Smooth muscle cell (in vitro differentiated cells): Measurements from ENCODE around the gene HES3. TPM values are rescaled to one million over a fixed set of nuclear protein-coding genes. Genes with fewer than 3 reads are reported as not detected.

ENCODE experiments used
- DNase-seq: peaks from one replicate; lab custom pipeline; 2025; ENCODE audit not compliant: unreplicated experiment; lab: John Stamatoyannopoulos, UW
- H2AFZ ChIP-seq: fragments of 200-600 bp; sonication (generic); 2 replicates; pipeline ENCODE4 v1.6.0; 2016; ENCODE audit warnings: antibody characterized with exemption, low read depth, mild to moderate bottlenecking
- H3F3A ChIP-seq: fragments of 200-600 bp; sonication (generic); 2 replicates; pipeline ENCODE4 v1.6.0; 2017; ENCODE audit warnings: antibody characterized with exemption, low read depth
- H3K27ac ChIP-seq: fragments of 200-600 bp; sonication (generic); 2 replicates; pipeline ENCODE4 v1.5.1; 2016; ENCODE audit warnings: low read depth, mild to moderate bottlenecking
- H3K27me3 ChIP-seq: fragments of 200-600 bp; sonication (generic); 2 replicates; pipeline ENCODE4 v1.6.1; 2016; ENCODE audit warnings: low read depth, mild to moderate bottlenecking
- H3K36me3 ChIP-seq: fragments of 200-600 bp; sonication (generic); 2 replicates; pipeline ENCODE4 v1.5.1; 2016; ENCODE audit warnings: low read depth
- H3K4me1 ChIP-seq: fragments of 200-600 bp; sonication (generic); 2 replicates; pipeline ENCODE4 v1.5.1; 2016; ENCODE audit warnings: low read depth
- H3K4me2 ChIP-seq: fragments of 200-600 bp; sonication (generic); 2 replicates; pipeline ENCODE4 v1.6.0; 2016; ENCODE audit warnings: mild to moderate bottlenecking
- H3K4me3 ChIP-seq: fragments of 200-600 bp; sonication (generic); 2 replicates; pipeline ENCODE4 v1.5.1; 2016; ENCODE audit warnings: mild to moderate bottlenecking
- H3K79me2 ChIP-seq: fragments of 200-600 bp; sonication (generic); 2 replicates; pipeline ENCODE4 v1.6.0; 2016; ENCODE audit warnings: low read depth, mild to moderate bottlenecking
- H3K9ac ChIP-seq: fragments of 200-600 bp; sonication (generic); 2 replicates; pipeline ENCODE4 v1.6.0; 2016; ENCODE audit warnings: low read depth
- H3K9me3 ChIP-seq: fragments of 200-600 bp; sonication (generic); replicated peaks from 2 replicates; pipeline ENCODE4 v1.5.1; 2016; ENCODE audit warnings: low read depth
- H4K20me1 ChIP-seq: fragments of 200-600 bp; sonication (generic); 2 replicates; pipeline ENCODE4 v1.6.0; 2016; ENCODE audit warnings: low read depth
- WGBS: methylation state at CpG from one replicate; pipeline ENCODE4 v1.1.7; 2016; ENCODE audit warnings: low lambda C conversion rate; 5-methylcytosine and 5-hydroxymethylcytosine counted together
- polyA plus RNA-seq: library from polyadenylated mRNA; unstranded; fragments of >200 nt; fragmentation: Nextera tagmentation; extraction: Ambion mirVana; gene quantifications from 2 replicates; pipeline ENCODE4 v1.2.1, GENCODE V29; 2016
- total RNA-seq: library from RNA; depleted of rRNA; stranded (reverse); fragments of >200 nt; gene quantifications from 2 replicates; pipeline ENCODE4 v1.2.3, GENCODE V29; 2014
- TF ChIP-seq, protein P1 (sequence below): fragments of 200-600 bp; sonication (generic); IDR thresholded peaks from 2 replicates; pipeline ENCODE4 v1.5.1; 2017; ENCODE audit warnings: borderline replicate concordance, mild to moderate bottlenecking, antibody characterized with exemption; ENCODE audit not compliant: insufficient read depth, poor library complexity, severe bottlenecking

HES3 gene
- total and polyA plus RNA-seq, 2 experiments from 2014 or later = not detected

DNA sequence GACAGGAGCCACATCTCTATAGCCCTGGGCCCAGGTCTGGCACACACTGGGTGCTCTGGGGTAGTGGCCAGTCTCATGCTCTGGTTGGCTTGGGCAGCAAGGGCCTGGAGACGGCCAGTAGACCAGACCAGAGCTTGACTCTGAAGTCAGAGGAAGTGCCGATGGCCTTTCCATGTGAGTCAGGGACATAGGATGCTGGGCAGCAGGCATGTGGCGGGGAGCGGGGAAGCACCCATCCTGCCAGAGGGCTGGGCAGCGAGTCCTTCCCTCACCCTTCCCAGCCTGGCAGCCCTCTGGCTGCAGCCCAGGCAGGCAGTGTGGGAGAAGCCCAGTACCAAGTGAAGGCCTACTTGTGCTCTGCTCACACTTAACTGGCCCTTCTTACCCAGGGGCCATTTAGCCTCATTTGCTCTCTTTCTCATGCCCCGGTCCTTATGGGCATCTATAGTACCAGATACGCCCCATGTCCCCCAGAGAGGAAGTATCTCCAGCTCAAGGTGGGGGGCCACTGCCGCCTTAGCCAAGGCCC lies 13.6 kb downstream of the HES3 start:
- WGBS = 93% methylated on average over 7 of the region's 8 CpGs
- H3K9me3 ChIP-seq = no peaks in the 10 kb centered on the region
- no peaks in the 10 kb centered on the region for H3K79me2 ChIP-seq
- H3K27ac ChIP-seq = no peak overlapping the region
- no peak for DNase-seq
- no peak overlapping the region for H3K9ac ChIP-seq
- H3K36me3 ChIP-seq = no peaks in the 10 kb centered on the region
- H3K4me1 ChIP-seq = no peaks in the 10 kb centered on the region
- H3K4me2 ChIP-seq = no peak overlapping the region
- TF ChIP-seq, protein P1, sequence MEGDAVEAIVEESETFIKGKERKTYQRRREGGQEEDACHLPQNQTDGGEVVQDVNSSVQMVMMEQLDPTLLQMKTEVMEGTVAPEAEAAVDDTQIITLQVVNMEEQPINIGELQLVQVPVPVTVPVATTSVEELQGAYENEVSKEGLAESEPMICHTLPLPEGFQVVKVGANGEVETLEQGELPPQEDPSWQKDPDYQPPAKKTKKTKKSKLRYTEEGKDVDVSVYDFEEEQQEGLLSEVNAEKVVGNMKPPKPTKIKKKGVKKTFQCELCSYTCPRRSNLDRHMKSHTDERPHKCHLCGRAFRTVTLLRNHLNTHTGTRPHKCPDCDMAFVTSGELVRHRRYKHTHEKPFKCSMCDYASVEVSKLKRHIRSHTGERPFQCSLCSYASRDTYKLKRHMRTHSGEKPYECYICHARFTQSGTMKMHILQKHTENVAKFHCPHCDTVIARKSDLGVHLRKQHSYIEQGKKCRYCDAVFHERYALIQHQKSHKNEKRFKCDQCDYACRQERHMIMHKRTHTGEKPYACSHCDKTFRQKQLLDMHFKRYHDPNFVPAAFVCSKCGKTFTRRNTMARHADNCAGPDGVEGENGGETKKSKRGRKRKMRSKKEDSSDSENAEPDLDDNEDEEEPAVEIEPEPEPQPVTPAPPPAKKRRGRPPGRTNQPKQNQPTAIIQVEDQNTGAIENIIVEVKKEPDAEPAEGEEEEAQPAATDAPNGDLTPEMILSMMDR = no peak
- H3F3A ChIP-seq = no peaks in the 10 kb centered on the region
- H2AFZ ChIP-seq = no peak overlapping the region
- H4K20me1 ChIP-seq = peaks cover 27% of the 10 kb centered on the region
- no peaks in the 10 kb centered on the region for H3K27me3 ChIP-seq
- no peak overlapping the region for H3K4me3 ChIP-seq

DNA sequence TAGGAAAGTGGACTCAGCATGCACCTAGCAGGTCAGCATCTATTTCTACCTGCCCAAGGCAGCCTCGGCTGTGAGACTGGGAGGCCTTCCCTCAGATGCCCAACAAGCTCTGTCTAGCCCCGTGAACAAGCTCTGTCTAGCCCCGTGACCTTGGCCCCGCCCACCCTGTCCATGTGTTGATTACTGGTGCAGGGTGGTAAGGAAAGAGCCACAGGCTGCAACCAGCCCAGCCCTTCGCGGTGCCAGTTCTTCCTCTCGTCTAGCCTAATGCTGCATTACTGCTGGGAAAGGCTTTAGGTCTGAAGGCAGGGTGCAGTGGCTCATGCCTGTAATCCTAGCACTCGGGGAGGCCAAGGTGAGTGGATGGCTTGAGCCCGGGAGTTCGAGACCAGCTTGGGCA lies 14.7 kb downstream of the HES3 start:
- H3F3A ChIP-seq = no peaks in the 10 kb centered on the region
- H4K20me1 ChIP-seq = peaks cover 27% of the 10 kb centered on the region
- no peak overlapping the region for H3K4me3 ChIP-seq
- H3K36me3 ChIP-seq = no peaks in the 10 kb centered on the region
- no peak for DNase-seq
- no peaks in the 10 kb centered on the region for H3K79me2 ChIP-seq
- H3K4me2 ChIP-seq = no peak overlapping the region
- no peaks in the 10 kb centered on the region for H3K4me1 ChIP-seq
- whole genome bisulfite sequencing = 78% methylated on average over 10 of the region's 10 CpGs
- H3K9me3 ChIP-seq = no peaks in the 10 kb centered on the region
- H2AFZ ChIP-seq = no peak overlapping the region
- H3K9ac ChIP-seq = no peak overlapping the region
- no peak overlapping the region for H3K27ac ChIP-seq
- TF ChIP-seq, protein P1 = no peak
- H3K27me3 ChIP-seq = no peaks in the 10 kb centered on the region

DNA sequence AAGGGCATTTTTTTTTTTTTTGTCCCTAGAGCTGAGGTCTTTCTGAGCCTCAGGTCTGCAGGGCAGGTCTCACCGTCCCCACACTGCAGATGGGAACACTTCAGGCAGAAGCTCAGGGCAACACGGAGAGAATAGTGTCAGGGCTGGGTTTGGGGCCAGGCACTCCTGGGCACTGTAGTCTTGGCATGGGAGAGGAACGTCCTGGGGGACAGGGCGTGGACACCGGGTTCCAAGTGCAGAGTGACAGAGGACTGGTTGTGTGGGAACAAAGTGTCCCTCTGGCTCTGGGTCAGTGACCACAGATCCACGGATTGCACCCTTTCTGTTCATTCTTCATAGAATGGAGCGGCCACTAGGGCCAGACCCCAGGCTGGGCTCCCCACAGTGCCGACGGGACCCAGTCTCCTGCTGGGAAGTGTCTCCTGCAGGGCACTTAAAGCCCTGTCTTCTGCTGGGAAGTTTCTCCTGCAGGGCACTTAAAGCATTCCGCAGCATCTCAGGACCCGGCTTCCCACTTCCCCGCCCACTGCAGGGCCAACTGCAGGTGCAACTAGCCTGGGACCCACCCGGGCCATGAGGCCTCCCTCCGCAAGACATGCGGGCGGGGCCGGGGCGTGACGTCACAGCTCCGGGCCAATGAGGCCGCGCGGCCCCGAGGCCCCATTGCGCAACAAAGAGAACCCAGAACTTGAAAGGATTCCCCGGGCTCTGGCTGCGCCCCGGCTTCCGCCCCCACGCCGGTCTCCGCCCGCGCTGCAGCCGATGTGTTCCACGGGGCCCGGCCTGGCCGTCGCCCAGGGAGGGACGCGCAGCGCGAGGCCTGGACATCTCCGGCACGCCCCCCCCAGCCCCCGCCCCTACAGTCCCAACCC lies 15.7 kb downstream of the HES3 start:
- Histone ChIP-seq H2AFZ (no peak overlapping the region), H3K9ac (no peak overlapping the region), H3K79me2 (no peaks in the 10 kb centered on the region), H3F3A (no peaks in the 10 kb centered on the region), H3K4me2 (peak overlapping the region; percentile 91), H3K9me3 (no peaks in the 10 kb centered on the region), H3K4me1 (no peaks in the 10 kb centered on the region), H3K36me3 (no peaks in the 10 kb centered on the region), H3K27me3 (no peaks in the 10 kb centered on the region), H3K4me3 (peak overlapping the region; percentile 73), H3K27ac (no peak overlapping the region), H4K20me1 (peaks cover 27% of the 10 kb centered on the region)
- DNase-seq = peak; percentile 58
- WGBS = 18% methylated on average over 32 of the region's 46 CpGs
- TF ChIP-seq, protein P1 = no peak
